ENCODE measurements around the gene IRF2.

DNA sequence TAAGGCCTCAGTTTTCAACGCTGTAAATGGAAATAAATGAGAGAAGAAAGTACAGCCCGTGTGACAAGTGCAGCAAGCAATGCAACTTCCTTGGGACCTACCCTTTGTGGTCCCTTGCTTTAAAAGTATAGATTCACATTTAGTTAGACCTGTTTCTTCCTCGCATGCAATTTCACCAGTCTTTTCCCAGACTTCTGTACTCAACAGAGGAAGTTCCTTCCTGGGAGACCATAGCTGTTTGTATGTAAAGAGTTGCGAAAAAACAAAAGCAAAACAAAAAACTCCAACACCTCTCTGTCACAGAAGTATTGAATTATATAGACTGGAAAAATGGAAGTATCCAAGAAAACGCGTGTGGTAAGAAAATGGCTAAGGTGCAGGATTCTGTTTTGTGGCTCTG lies 1.1 kb upstream of the IRF2 start:
- no peak for TF ChIP-seq POLR2A (IDR thresholded peaks at IDR 0.05; ENCODE audit: extremely low read depth, insufficient read length)
- TF ChIP-seq, protein P1, sequence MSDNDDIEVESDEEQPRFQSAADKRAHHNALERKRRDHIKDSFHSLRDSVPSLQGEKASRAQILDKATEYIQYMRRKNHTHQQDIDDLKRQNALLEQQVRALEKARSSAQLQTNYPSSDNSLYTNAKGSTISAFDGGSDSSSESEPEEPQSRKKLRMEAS (IDR thresholded peaks at IDR 0.05; ENCODE audit: low read depth, low read length) = no peak
- TF ChIP-seq, protein P2, sequence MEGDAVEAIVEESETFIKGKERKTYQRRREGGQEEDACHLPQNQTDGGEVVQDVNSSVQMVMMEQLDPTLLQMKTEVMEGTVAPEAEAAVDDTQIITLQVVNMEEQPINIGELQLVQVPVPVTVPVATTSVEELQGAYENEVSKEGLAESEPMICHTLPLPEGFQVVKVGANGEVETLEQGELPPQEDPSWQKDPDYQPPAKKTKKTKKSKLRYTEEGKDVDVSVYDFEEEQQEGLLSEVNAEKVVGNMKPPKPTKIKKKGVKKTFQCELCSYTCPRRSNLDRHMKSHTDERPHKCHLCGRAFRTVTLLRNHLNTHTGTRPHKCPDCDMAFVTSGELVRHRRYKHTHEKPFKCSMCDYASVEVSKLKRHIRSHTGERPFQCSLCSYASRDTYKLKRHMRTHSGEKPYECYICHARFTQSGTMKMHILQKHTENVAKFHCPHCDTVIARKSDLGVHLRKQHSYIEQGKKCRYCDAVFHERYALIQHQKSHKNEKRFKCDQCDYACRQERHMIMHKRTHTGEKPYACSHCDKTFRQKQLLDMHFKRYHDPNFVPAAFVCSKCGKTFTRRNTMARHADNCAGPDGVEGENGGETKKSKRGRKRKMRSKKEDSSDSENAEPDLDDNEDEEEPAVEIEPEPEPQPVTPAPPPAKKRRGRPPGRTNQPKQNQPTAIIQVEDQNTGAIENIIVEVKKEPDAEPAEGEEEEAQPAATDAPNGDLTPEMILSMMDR (IDR thresholded peaks at IDR 0.05; ENCODE audit: low read depth, low read length) = no peak
- no peak for TF ChIP-seq MYC (IDR thresholded peaks at IDR 0.05; ENCODE audit: low read depth, low read length)
